GM12874 (cell line): ENCODE results near the gene CCNK.

Source experiments
- TF ChIP-seq, protein P1 (sequence below): IDR thresholded peaks from 2 replicates; pipeline ENCODE4 v1.5.1; 2011; ENCODE audit warnings: low read depth, mild to moderate bottlenecking, control low read depth, low read length, moderate library complexity; ENCODE audit not compliant: insufficient read depth

Gene CCNK

GRCh38 chr14:99513946-99514551, 32.8 kb downstream of the CCNK start:
- TF ChIP-seq, protein P1, sequence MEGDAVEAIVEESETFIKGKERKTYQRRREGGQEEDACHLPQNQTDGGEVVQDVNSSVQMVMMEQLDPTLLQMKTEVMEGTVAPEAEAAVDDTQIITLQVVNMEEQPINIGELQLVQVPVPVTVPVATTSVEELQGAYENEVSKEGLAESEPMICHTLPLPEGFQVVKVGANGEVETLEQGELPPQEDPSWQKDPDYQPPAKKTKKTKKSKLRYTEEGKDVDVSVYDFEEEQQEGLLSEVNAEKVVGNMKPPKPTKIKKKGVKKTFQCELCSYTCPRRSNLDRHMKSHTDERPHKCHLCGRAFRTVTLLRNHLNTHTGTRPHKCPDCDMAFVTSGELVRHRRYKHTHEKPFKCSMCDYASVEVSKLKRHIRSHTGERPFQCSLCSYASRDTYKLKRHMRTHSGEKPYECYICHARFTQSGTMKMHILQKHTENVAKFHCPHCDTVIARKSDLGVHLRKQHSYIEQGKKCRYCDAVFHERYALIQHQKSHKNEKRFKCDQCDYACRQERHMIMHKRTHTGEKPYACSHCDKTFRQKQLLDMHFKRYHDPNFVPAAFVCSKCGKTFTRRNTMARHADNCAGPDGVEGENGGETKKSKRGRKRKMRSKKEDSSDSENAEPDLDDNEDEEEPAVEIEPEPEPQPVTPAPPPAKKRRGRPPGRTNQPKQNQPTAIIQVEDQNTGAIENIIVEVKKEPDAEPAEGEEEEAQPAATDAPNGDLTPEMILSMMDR: no peak

GRCh38 chr14:99514552-99515300, 33.5 kb downstream of the CCNK start:
- TF ChIP-seq, protein P1: no peak

DNA sequence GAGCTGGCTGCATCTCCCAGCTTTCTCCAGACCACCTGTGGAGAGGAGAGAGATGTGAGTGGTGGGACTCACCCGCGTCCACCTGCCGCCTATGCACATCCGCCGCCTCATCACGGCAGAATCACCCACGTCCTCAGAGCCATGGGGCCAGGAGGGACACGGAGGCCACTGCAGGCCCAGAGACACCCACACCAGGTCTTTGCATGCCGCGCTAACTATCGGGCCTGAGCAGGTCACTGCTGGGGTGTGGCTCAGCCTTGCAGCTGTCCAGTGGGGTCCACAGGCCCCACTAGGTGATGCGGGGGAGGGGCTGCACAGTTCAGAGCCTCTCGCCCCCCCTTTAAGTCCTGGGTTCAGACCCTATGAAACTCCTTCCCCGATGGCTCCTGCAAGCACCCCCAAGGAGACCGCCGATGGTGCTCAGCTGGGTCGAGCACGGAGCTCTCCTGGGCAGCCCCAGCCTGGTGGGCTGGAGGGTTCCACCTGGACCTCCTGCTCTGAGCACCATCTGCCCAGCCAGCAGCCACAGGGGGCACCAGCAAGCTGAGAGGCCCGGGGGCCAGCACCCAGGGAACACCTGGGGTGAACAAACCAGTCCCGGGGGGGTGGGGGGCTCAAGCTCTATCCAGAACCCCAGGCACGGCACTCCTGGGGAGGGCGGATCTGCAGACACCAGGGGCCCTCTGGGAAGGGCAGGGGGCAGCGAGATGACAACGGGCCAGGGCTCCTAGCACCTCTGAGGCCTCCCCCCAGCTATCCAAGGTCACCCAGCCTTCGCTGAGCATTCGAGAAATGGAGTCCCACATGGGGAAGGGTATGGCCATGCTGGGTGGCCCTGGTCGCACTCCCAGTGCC, 34.3 kb downstream of the CCNK start:
- TF ChIP-seq, protein P1: no peak

GRCh38 chr14:99516156-99516870, 35.1 kb downstream of the CCNK start:
- TF ChIP-seq, protein P1: no peak

- TF ChIP-seq, protein P1: no peak
Observed at GRCh38 chr14:99516871-99517642, 35.8 kb downstream of the CCNK start.

DNA sequence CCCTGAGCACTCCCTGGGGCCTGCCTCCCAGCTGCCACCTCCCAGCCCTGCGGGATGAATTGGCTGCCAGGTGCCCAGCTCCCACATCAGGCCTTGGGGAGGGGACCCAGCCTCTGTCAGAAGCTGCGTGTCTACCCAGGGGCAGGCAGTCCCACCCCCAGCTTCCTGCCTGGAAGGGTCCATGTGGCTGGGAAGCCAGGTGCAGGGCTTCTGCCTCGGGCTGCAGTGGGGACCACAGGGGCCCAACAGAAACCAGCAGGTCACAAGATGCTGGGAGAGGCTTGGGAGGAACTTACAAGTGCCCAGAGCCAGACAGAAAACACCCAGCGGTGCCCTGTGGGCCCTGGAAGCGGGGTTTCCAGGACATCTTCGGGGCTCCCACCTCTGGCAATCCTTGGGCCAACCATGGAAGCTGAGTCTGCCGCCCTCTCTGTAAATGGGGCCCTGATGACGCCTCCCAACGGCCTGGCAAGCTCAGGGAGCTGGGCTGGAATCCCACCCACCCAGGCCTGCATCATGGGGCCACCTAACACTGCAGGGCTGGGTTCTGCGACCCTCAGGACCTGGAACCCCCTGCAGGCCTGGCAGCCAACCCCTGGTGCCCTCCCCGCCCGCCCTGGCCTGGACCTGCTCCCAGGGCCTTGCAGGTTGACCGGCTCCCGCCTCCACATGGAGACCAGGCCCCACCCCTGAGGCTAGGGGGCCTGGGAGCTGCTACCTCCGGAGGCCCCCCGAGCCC, 36.6 kb downstream of the CCNK start:
- TF ChIP-seq, protein P1: no peak
